Endothelial cell of umbilical vein (primary cell): ENCODE measurements around the gene PRR11.

ENCODE experiments used
- EZH2 ChIP-seq: IDR thresholded peaks from 2 replicates; pipeline ENCODE4 v1.6.1; 2012; ENCODE audit warnings: borderline replicate concordance, low read depth, mild to moderate bottlenecking, moderate library complexity, low read length, inconsistent platforms; ENCODE audit not compliant: severe bottlenecking
- JUN ChIP-seq: IDR thresholded peaks from 2 replicates; pipeline ENCODE4 v1.6.1; 2011; ENCODE audit warnings: borderline replicate concordance, low read depth; ENCODE audit not compliant: insufficient read length, insufficient read depth
- MYC ChIP-seq: IDR thresholded peaks from one replicate; pipeline ENCODE4 v1.6.1; 2011; ENCODE audit warnings: mild to moderate bottlenecking, low read depth, low read length
- POLR2A ChIP-seq: IDR thresholded peaks from 2 replicates; pipeline ENCODE4 v1.6.1; 2012; ENCODE audit warnings: low read depth, mild to moderate bottlenecking, control low read depth, low read length
- POLR2AphosphoS5 ChIP-seq: IDR thresholded peaks from 2 replicates; pipeline ENCODE4 v1.6.1; 2012; ENCODE audit warnings: low read depth, mild to moderate bottlenecking, control low read depth, low read length, moderate library complexity; ENCODE audit not compliant: insufficient read depth
- TF ChIP-seq, protein P1 (sequence below), 2 donors: IDR thresholded peaks; 1 replicate in 1 of 2; 2 replicates in 1 of 2; pipeline ENCODE4 v1.5.1; 2011; ENCODE audit warnings: low read length in 2 of 2, mild to moderate bottlenecking in 2 of 2, moderate library complexity in 2 of 2, control low read depth in 1 of 2, inconsistent platforms in 1 of 2, low read depth in 1 of 2; ENCODE audit not compliant: insufficient read depth in 1 of 2; ENCODE audit errors: extremely low read depth in 1 of 2
- TF ChIP-seq, protein P2 (sequence below): IDR thresholded peaks from 2 replicates; pipeline ENCODE4 v1.6.1; 2011; ENCODE audit not compliant: insufficient read depth, insufficient read length

DNA sequence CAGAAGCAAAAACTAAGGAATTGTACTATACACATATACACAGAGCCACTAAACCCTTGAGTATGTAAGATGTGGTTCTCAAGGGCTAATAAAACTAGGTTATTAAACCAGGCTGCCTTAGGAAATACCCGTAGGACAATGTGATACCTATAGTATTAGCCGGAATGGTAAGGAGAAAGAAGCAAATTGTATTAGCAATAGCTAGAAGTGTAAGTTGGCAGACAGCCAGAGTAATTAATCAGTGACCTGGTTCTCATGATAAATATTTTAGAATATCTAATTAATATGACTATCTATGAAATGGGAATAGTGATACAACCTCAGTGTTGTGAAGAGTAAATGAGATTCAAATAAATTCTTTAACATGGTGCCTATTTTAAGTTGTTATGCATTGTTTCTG lies 83.4 kb downstream of the PRR11 start:
- TF ChIP-seq, protein P1, sequence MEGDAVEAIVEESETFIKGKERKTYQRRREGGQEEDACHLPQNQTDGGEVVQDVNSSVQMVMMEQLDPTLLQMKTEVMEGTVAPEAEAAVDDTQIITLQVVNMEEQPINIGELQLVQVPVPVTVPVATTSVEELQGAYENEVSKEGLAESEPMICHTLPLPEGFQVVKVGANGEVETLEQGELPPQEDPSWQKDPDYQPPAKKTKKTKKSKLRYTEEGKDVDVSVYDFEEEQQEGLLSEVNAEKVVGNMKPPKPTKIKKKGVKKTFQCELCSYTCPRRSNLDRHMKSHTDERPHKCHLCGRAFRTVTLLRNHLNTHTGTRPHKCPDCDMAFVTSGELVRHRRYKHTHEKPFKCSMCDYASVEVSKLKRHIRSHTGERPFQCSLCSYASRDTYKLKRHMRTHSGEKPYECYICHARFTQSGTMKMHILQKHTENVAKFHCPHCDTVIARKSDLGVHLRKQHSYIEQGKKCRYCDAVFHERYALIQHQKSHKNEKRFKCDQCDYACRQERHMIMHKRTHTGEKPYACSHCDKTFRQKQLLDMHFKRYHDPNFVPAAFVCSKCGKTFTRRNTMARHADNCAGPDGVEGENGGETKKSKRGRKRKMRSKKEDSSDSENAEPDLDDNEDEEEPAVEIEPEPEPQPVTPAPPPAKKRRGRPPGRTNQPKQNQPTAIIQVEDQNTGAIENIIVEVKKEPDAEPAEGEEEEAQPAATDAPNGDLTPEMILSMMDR (IDR thresholded peaks at IDR 0.05; ENCODE audit: extremely low read depth in 1 of 2, insufficient read depth in 1 of 2, low read depth in 1 of 2, low read length in 2 of 2), result no peak
- TF ChIP-seq POLR2A (no peak), JUN (no peak), EZH2 (no peak), MYC (no peak), POLR2AphosphoS5 (no peak)
- TF ChIP-seq, protein P2, sequence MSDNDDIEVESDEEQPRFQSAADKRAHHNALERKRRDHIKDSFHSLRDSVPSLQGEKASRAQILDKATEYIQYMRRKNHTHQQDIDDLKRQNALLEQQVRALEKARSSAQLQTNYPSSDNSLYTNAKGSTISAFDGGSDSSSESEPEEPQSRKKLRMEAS, result no peak
